ENCODE data around the gene ANAPC2.

GRCh38 chr9:137193771-137194170, 5.4 kb upstream of the ANAPC2 start:
- TF ChIP-seq CTCF (IDR thresholded peaks at IDR 0.05) = no peak
- no peak for TF ChIP-seq POLR2A (IDR thresholded peaks at IDR 0.05)
